Loucy (cell line): Measurements from ENCODE around the gene FCSK.

Experiments used
- EZH2phosphoT487 ChIP-seq: fragments of 200-600 bp; IDR thresholded peaks from 2 replicates; pipeline ENCODE4 v1.6.1; 2018; ENCODE audit warnings: antibody characterized with exemption, mild to moderate bottlenecking, moderate library complexity, borderline replicate concordance
- TF ChIP-seq, protein P1 (sequence below): fragments of 200-600 bp; sonication (generic); conservative IDR thresholded peaks from 2 replicates; pipeline ENCODE4 v1.5.1; 2014; ENCODE audit warnings: mild to moderate bottlenecking, antibody characterized with exemption, low read length

DNA sequence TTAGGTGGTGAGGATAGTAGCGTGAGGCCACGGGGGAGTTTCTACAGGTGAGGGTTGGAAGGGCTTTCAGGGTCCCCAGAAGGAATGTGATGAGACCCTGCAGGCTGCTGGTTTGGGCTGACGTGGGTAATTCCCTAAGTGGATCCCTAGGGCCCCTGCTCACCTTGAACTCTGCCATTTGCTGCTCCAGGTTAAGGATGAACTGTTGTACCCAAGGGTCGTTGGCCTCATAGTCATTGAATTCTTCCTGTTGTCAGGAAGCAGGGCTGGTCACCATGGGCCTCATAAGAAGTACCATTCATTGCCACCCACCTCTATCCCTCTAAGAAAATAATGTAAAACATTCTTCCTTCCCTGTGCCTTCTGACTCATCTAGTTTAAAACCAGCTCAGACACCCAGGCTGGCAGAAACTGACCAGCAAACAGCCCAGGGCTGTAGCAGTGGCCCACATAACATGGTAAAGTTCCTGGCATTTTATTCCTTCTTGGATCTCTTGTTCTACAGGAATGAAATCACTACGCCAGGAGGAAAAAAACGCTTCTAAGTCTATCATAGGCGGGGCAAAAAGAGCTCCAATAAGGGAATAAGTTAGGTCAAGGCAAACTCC, 27.6 kb downstream of the FCSK start:
- no peak for TF ChIP-seq EZH2phosphoT487
- TF ChIP-seq, protein P1, sequence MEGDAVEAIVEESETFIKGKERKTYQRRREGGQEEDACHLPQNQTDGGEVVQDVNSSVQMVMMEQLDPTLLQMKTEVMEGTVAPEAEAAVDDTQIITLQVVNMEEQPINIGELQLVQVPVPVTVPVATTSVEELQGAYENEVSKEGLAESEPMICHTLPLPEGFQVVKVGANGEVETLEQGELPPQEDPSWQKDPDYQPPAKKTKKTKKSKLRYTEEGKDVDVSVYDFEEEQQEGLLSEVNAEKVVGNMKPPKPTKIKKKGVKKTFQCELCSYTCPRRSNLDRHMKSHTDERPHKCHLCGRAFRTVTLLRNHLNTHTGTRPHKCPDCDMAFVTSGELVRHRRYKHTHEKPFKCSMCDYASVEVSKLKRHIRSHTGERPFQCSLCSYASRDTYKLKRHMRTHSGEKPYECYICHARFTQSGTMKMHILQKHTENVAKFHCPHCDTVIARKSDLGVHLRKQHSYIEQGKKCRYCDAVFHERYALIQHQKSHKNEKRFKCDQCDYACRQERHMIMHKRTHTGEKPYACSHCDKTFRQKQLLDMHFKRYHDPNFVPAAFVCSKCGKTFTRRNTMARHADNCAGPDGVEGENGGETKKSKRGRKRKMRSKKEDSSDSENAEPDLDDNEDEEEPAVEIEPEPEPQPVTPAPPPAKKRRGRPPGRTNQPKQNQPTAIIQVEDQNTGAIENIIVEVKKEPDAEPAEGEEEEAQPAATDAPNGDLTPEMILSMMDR, result no peak
